Ectodermal cell (in vitro differentiated cells): ENCODE measurements around the gene DOCK7.
"Not testable (repeated sequence)": the region's sequence is repeated elsewhere in the genome, so short reads cannot be mapped to it uniquely, and the experiment has no call there.

Experiments
- H3K27ac ChIP-seq: 2 replicates; pipeline ENCODE4 v1.7.0; 2013; ENCODE audit warnings: mild to moderate bottlenecking, low read depth, low read length; ENCODE audit not compliant: insufficient read depth, poor library complexity, severe bottlenecking
- H3K27me3 ChIP-seq: 2 replicates; pipeline ENCODE4 v1.7.0; 2013; ENCODE audit warnings: mild to moderate bottlenecking, low read length; ENCODE audit not compliant: insufficient read depth, control insufficient read depth, poor library complexity, severe bottlenecking
- H3K36me3 ChIP-seq: one replicate; pipeline ENCODE4 v1.7.0; 2013; ENCODE audit warnings: low read length; ENCODE audit not compliant: control insufficient read depth, insufficient read depth
- H3K4me1 ChIP-seq: one replicate; pipeline ENCODE4 v1.7.0; 2013; ENCODE audit warnings: low read length; ENCODE audit not compliant: control insufficient read depth, insufficient read depth
- H3K4me3 ChIP-seq: 2 replicates; pipeline ENCODE4 v1.7.0; 2013; ENCODE audit warnings: low read depth, low read length, control low read depth; ENCODE audit not compliant: insufficient read depth
- H3K9me3 ChIP-seq: 2 replicates; pipeline ENCODE4 v1.7.0; 2013; ENCODE audit warnings: mild to moderate bottlenecking, low read length, moderate library complexity; ENCODE audit not compliant: control insufficient read depth
- whole genome bisulfite sequencing, 2 experiments: methylation state at CpG; one replicate each; pipeline ENCODE4 v1.1.7; 2013; ENCODE audit warnings: missing lambda C conversion rate in 2 of 2; 5-methylcytosine and 5-hydroxymethylcytosine counted together

The DOCK7 gene

DNA sequence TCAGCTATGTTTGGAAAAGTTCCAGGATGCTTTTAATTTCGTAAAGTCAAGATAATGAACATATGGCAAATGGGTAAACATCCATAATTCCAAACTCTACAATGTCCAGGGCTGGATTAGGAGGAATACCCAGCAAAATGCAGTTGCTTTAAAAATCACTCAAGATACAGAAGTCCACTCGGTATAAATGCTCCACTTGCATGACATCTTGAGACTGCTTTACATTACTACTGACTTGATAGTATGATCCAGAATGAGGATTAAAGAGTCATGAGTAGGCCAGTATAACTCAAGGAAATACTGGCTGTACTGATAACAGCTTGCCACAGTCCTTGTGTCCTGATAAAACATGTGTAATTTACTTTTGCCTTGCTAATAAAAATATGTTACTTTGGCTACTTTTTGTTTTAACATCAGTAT, 149.1 kb downstream of the DOCK7 start:
- Histone ChIP-seq H3K27me3 (no peaks in the 10 kb centered on the region), H3K27ac (no peak overlapping the region), H3K36me3 (peaks cover 3% of the 10 kb centered on the region), H3K9me3 (no peaks in the 10 kb centered on the region), H3K4me1 (no peaks in the 10 kb centered on the region), H3K4me3 (no peak overlapping the region)
- 94 to 95% methylated on average over 2 of the region's 2 CpGs for WGBS, 2 experiments

DNA sequence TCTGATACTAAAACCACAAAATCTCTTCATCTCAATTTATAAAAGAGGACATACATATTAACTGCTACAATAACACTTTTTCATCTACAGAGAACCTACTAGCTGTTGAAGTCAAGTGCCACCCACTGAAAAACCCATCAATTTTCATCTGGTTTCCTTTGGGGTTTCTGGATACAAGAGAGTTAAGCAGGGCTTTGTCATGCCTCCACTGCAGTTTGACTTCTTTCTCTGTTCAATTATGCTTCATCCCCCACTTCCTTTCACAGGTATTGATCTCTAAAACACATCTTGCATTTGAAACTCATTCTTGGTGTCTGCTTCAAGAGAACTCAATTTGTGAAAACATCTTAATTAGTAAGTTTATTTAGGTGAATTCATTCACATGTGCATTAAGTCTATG, 151.3 kb downstream of the DOCK7 start:
- no peaks in the 10 kb centered on the region for H3K27me3 ChIP-seq
- no peak overlapping the region for H3K27ac ChIP-seq
- no peaks in the 10 kb centered on the region for H3K4me1 ChIP-seq
- no peaks in the 10 kb centered on the region for H3K9me3 ChIP-seq
- H3K4me3 ChIP-seq: no peak overlapping the region
- peaks cover 3% of the 10 kb centered on the region for H3K36me3 ChIP-seq

GRCh38 chr1:62530516-62531154, 157.6 kb downstream of the DOCK7 start:
- Histone ChIP-seq H3K27me3 (no peaks in the 10 kb centered on the region), H3K4me3 (no peak overlapping the region), H3K36me3 (peaks cover 3% of the 10 kb centered on the region), H3K4me1 (no peaks in the 10 kb centered on the region), H3K9me3 (no peaks in the 10 kb centered on the region), H3K27ac (no peak overlapping the region)
- 48 to 50% methylated on average over 6 of the region's 6 CpGs for WGBS, 2 experiments

GRCh38 chr1:62529227-62529626, 159.0 kb downstream of the DOCK7 start:
- no peak overlapping the region for H3K4me3 ChIP-seq
- whole genome bisulfite sequencing, 2 experiments: 96 to 100% methylated on average over 2 to 4 of the region's 4 CpGs
- H3K36me3 ChIP-seq: no peaks in the 10 kb centered on the region
- H3K27me3 ChIP-seq: no peaks in the 10 kb centered on the region
- no peak overlapping the region for H3K27ac ChIP-seq
- H3K4me1 ChIP-seq: no peaks in the 10 kb centered on the region
- no peaks in the 10 kb centered on the region for H3K9me3 ChIP-seq

- H3K4me3 ChIP-seq: no peak overlapping the region
- no peaks in the 10 kb centered on the region for H3K36me3 ChIP-seq
- WGBS, 2 experiments: 94 to 96% methylated on average over 6 to 7 of the region's 7 CpGs
- H3K27ac ChIP-seq: no peak overlapping the region
- H3K27me3 ChIP-seq: no peaks in the 10 kb centered on the region
- no peaks in the 10 kb centered on the region for H3K9me3 ChIP-seq
- no peaks in the 10 kb centered on the region for H3K4me1 ChIP-seq
Observed at GRCh38 chr1:62528015-62528414, 160.2 kb downstream of the DOCK7 start.

GRCh38 chr1:62527346-62527745, 160.8 kb downstream of the DOCK7 start:
- not testable (repeated sequence) for H3K4me3 ChIP-seq, H3K36me3 ChIP-seq, H3K4me1 ChIP-seq, H3K9me3 ChIP-seq, H3K27ac ChIP-seq, H3K27me3 ChIP-seq
- WGBS, 2 experiments: 89 to 100% methylated on average over 2 to 3 of the region's 6 CpGs

- WGBS, 2 experiments: 95 to 100% methylated on average over 2 of the region's 2 CpGs
- H3K27me3 ChIP-seq: no peaks in the 10 kb centered on the region
Observed at GRCh38 chr1:62523860-62524259, 164.3 kb downstream of the DOCK7 start.

DNA sequence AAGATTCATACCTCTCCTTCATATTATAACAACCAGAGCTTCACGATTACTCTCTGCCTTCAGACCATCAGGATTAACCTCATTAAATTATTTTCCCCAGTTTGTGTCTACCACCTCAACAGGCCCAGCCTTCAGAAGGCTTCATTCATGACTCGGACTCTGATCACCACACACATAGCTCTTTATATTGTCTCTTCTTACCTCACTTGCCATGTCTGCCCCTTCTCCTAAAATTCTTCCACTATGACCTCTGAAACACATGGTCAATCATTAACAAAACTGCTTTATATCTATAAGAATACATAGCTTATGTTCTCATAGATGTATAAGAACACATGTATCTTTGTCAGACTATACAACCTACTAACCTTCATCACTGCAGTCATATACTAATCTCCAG, 171.6 kb downstream of the DOCK7 start:
- Histone ChIP-seq H3K9me3 (no peaks in the 10 kb centered on the region), H3K27me3 (no peaks in the 10 kb centered on the region), H3K27ac (no peak overlapping the region), H3K4me3 (no peak overlapping the region), H3K36me3 (no peaks in the 10 kb centered on the region), H3K4me1 (no peaks in the 10 kb centered on the region)
- 91 to 98% methylated on average over 2 of the region's 2 CpGs for WGBS, 2 experiments

More at GRCh38 chr1:62523860-62524259, 164.3 kb downstream of the DOCK7 start:
- H3K4me3 ChIP-seq: no peak overlapping the region
- H3K27ac ChIP-seq: no peak overlapping the region
- H3K36me3 ChIP-seq: no peaks in the 10 kb centered on the region
- no peaks in the 10 kb centered on the region for H3K9me3 ChIP-seq
- no peaks in the 10 kb centered on the region for H3K4me1 ChIP-seq

GRCh38 chr1:62514746-62515423, 173.3 kb downstream of the DOCK7 start:
- Histone ChIP-seq H3K9me3 (no peaks in the 10 kb centered on the region), H3K27ac (no peak overlapping the region), H3K4me3 (no peak overlapping the region), H3K36me3 (peaks cover under 1% of the 10 kb centered on the region), H3K4me1 (no peaks in the 10 kb centered on the region), H3K27me3 (no peaks in the 10 kb centered on the region)
- 90 to 95% methylated on average over 2 of the region's 3 CpGs for WGBS, 2 experiments

DNA sequence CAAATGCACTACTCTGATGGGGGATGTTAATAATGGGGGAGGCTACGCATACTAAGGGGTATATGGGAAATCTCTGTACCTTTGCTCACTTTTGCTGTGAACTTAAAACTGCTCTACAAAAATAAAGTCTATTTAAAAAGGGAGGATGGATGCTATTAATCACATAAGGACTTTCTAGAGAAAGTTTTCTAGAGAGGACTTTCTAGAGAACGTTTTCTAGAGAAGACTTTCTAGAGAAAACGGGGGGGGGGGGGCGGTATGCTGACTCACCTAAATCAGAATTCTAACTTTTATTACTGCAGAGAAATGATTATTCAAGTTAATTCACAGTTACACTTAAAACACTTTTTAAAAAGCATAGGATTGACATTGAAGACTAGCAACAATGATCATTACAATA, 175.2 kb downstream of the DOCK7 start:
- 85 to 89% methylated on average over 1 to 2 of the region's 4 CpGs for WGBS, 2 experiments
- Histone ChIP-seq H3K4me3 (no peak overlapping the region), H3K36me3 (peaks cover 3% of the 10 kb centered on the region), H3K27me3 (no peaks in the 10 kb centered on the region), H3K4me1 (no peaks in the 10 kb centered on the region), H3K27ac (no peak overlapping the region), H3K9me3 (no peaks in the 10 kb centered on the region)
